ENCODE results near the gene ZNF280C. TPM values are rescaled to one million over a fixed set of nuclear protein-coding genes. Genes with fewer than 3 reads are reported as not detected.

Gene ZNF280C
- total RNA-seq (10 to 100 TPM; 24.5 to 34.4 TPM), polyA plus RNA-seq (ENCODE audit: insufficient read depth, low read depth, low replicate concordance) (12.5 TPM)
- long read RNA-seq, donor 1 = 0 reads
- long read RNA-seq, donor 2, full-length matches to known transcripts = 1 of 1 reads
- long read RNA-seq, donor 2, partial matches to known transcripts = 0 of 1 reads
- long read RNA-seq, donor 2, other reads (novel, unspliced or antisense) = 0 of 1 reads

GRCh38 chrX:130268449-130269170 lies at the start of gene ZNF280C:
ZNF280C (minus strand) TSS chrX:130268899; CDS start chrX:130260449, 8,450 bp downstream.
- 2 to 4% methylated on average over 17 to 34 of the region's 59 CpGs for WGBS, 2 donors
- peak; percentile 89 for DNase-seq
- no peaks in the 10 kb centered on the region for H3K27me3 ChIP-seq
- H3K4me3 ChIP-seq = peak within 1 kb of the TSS; percentile 63 to 76
- H3K9me3 ChIP-seq = no peaks in the 10 kb centered on the region
- intact Hi-C loops (cut with DNase I; ENCODE audit: low total_unique reads) = no loop called here
- TF ChIP-seq CTCF (IDR thresholded peaks at IDR 0.05) = no peak
- TF ChIP-seq POLR2A (IDR thresholded peaks at IDR 0.05) = no peak
- no peaks in the 10 kb centered on the region for H3K36me3 ChIP-seq (ENCODE audit: low read depth, missing control alignments)
- H3K27ac ChIP-seq = peak within 1 kb of the TSS; percentile 84 to 85
- H3K4me1 ChIP-seq = no peaks in the 10 kb centered on the region

GRCh38 chrX:130304587-130305368 lies 36.1 kb upstream of the ZNF280C start:
- no peaks in the 10 kb centered on the region for H3K27me3 ChIP-seq
- 89% methylated on average over 5 of the region's 5 CpGs; no CpG with 5 or more reads in 1 of the 2 donors for WGBS, 2 donors
- H3K4me3 ChIP-seq = no peak overlapping the region
- no peaks in the 10 kb centered on the region for H3K36me3 ChIP-seq (ENCODE audit: low read depth, missing control alignments)
- no peak for DNase-seq
- H3K27ac ChIP-seq = no peak overlapping the region
- no peaks in the 10 kb centered on the region for H3K9me3 ChIP-seq
- intact Hi-C loops (cut with DNase I; ENCODE audit: low total_unique reads) = no loop called here
- H3K4me1 ChIP-seq = no peaks in the 10 kb centered on the region
- no peak for TF ChIP-seq POLR2A (IDR thresholded peaks at IDR 0.05)
- TF ChIP-seq CTCF (IDR thresholded peaks at IDR 0.05) = no peak

- no peak for DNase-seq
- Histone ChIP-seq H3K36me3 (ENCODE audit: low read depth, missing control alignments) (no peaks in the 10 kb centered on the region), H3K9me3 (no peaks in the 10 kb centered on the region), H3K4me1 (no peaks in the 10 kb centered on the region), H3K4me3 (no peak overlapping the region), H3K27ac (no peak overlapping the region), H3K27me3 (no peaks in the 10 kb centered on the region)
- intact Hi-C loops (cut with DNase I; ENCODE audit: low total_unique reads) = no loop called here
- WGBS, 2 donors = 63 to 100% methylated on average over 1 of the region's 1 CpG
- TF ChIP-seq CTCF (IDR thresholded peaks at IDR 0.05) = no peak
- TF ChIP-seq POLR2A (IDR thresholded peaks at IDR 0.05) = no peak
These were observed 33.3 kb upstream of the ZNF280C start for GRCh38 chrX:130301977-130302376.

- no peaks in the 10 kb centered on the region for H3K36me3 ChIP-seq (ENCODE audit: low read depth, missing control alignments)
- no peak overlapping the region for H3K27ac ChIP-seq
- DNase-seq = no peak
- H3K9me3 ChIP-seq = no peaks in the 10 kb centered on the region
- no peak overlapping the region for H3K4me3 ChIP-seq
- H3K27me3 ChIP-seq = no peaks in the 10 kb centered on the region
- intact Hi-C loops (cut with DNase I; ENCODE audit: low total_unique reads) = no loop called here
- H3K4me1 ChIP-seq = no peaks in the 10 kb centered on the region
- 71 to 100% methylated on average over 1 of the region's 1 CpG for WGBS, 2 donors
- TF ChIP-seq CTCF (IDR thresholded peaks at IDR 0.05) (no peak), POLR2A (IDR thresholded peaks at IDR 0.05) (no peak)
These were observed 32.7 kb upstream of the ZNF280C start for GRCh38 chrX:130301405-130301804.
